GM03348 (cell line): ENCODE data around the gene TTC16.

Experiments
- DNase-seq: peaks from one replicate; pipeline ENCODE4 v3.0.0; 2012; ENCODE audit warnings: low spot score

TTC16 gene

GRCh38 chr9:127698985-127699670 lies 16.8 kb upstream of the TTC16 start:
- DNase-seq, result peak; percentile 99

- no peak for DNase-seq
These were observed 15.7 kb upstream of the TTC16 start for GRCh38 chr9:127700140-127700539.

- no peak for DNase-seq
These were observed 15.2 kb upstream of the TTC16 start for GRCh38 chr9:127700594-127701255.

GRCh38 chr9:127703289-127703946 lies 12.5 kb upstream of the TTC16 start:
- no peak for DNase-seq

GRCh38 chr9:127705577-127706379 lies 10.1 kb upstream of the TTC16 start:
- DNase-seq, result no peak

GRCh38 chr9:127706836-127707241 lies 9.0 kb upstream of the TTC16 start, which contains the start of gene CFAP157:
TSS of gene CFAP157 (plus strand) at chr9:127706988. CDS start at chr9:127707032, 44 bp downstream.
- DNase-seq, result no peak

GRCh38 chr9:127707766-127708165 lies 8.1 kb upstream of the TTC16 start:
- no peak for DNase-seq

- no peak for DNase-seq
These were observed 6.8 kb upstream of the TTC16 start for GRCh38 chr9:127708952-127709587.

GRCh38 chr9:127710204-127710783 lies 5.6 kb upstream of the TTC16 start:
- DNase-seq, result no peak

GRCh38 chr9:127711226-127711701 lies 4.6 kb upstream of the TTC16 start:
- no peak for DNase-seq

GRCh38 chr9:127711831-127712274 lies 4.0 kb upstream of the TTC16 start:
- no peak for DNase-seq

- DNase-seq, result no peak
These were observed 3.5 kb upstream of the TTC16 start for GRCh38 chr9:127712371-127712770.

GRCh38 chr9:127712867-127713266 lies 3.0 kb upstream of the TTC16 start:
- no peak for DNase-seq

GRCh38 chr9:127714020-127714750 lies 1.7 kb upstream of the TTC16 start:
- no peak for DNase-seq

- DNase-seq, result peak; percentile 60
These were observed 869 bp upstream of the TTC16 start for GRCh38 chr9:127714951-127715469.

- no peak for DNase-seq
These were observed 533 bp downstream of the TTC16 start for GRCh38 chr9:127716412-127716811.

GRCh38 chr9:127717766-127718165 lies 1.9 kb downstream of the TTC16 start:
- DNase-seq, result no peak

GRCh38 chr9:127720031-127720864 lies 4.4 kb downstream of the TTC16 start:
- DNase-seq, result no peak

GRCh38 chr9:127720865-127721227 lies 5.0 kb downstream of the TTC16 start:
- no peak for DNase-seq
